GM21423 (cell line): ENCODE results near the gene IDH3A.

Source experiments
- ATAC-seq: cut with Tn5 transposase; IDR thresholded peaks from one replicate; pipeline ENCODE4 v1.9.1; 2021; ENCODE audit warnings: mild to moderate bottlenecking, moderate library complexity; ENCODE audit not compliant: unreplicated experiment

IDH3A gene

DNA sequence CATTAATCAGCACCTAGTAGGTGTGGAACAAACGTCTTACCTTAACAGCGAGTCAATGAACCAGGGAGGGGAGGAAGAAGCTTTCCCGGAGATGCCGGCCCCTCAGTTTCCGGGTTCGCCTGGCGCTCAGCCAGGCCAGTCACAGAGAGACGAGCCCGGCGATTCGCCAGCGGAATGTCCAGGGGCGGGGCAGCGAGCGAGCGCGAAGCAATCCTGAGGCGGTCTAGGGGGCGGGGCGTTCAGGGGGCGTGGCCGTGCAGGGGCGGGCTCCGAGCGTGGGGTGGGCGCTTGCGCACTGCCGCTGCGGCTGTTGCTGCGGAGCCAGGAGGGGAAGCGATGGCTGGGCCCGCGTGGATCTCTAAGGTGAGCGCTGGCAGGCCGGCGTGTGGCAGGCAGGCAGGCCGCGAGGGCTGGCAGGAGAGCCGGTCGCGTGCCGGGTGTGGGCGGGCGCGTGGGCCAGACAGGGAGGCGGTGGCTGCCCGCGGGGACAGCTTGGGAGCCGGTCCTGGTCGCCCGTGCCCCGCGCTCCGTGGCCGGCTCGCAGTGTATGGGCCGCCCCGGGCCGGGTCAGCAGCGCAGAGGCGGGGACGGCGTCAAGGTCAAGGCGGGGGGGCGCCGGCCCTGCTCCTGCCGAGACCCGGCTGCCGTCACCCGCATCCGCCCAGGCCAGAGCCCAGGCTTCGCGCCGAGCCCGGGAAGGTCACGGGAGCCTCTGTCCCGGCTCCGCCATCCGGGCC lies at the start of gene IDH3A:
TSS of gene IDH3A (plus strand) at position 295 of the 737 bp plus-strand sequence. CDS start at position 337, 42 bp downstream.
- peak; percentile 78 for ATAC-seq

DNA sequence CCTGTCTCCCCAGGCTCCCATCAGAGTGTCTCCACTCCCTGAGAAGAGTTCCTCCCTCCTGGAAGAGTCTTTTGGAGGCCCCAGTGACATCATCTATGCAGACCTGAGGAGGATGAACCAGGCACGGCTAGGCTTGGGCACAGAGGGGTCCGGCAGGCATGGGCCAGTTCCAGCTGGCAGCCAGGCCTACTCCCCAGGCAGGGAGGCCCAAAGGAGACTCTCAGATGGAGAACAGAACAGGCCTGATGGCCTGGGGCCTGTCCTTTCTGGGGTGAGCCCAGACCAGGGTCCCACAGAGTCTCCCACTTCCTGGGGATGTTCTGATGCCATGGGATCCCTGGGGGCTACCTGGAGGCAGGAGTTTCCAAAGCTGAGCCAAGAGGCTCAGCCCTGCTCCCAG lies 48.3 kb upstream of the IDH3A start:
- no peak for ATAC-seq

DNA sequence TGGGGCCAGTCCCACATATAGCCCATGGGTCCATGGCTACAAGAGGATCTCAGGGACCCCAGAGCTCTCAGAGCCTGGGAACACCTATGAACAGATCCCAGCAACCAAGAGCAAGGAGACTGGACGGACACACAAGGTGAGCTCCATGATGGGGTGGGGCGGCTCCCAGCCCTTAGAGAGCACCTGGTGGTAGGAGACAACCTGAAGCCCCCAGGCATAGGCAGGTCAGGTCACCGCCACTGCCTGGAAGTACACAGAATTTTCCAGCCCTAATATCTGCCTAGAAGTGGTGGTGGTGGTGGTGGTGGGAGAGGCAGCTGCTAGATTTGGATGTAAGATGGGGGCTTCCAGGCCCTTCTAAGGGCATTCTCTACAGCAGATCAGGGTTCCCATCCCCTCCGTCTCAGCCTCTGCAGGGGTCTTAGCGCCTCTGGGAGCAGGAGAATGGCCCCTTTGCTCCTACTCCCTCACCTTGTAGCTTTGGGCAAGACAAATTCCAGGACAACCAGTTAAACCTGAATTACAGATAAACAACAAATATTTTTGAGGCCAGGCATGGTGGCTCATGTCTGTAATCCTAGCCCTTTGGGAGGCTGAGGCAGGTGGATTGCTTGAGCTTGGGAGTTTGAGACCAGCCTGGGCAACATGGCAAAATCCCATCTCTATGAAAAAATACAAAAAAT lies 47.6 kb upstream of the IDH3A start:
- ATAC-seq = no peak

DNA sequence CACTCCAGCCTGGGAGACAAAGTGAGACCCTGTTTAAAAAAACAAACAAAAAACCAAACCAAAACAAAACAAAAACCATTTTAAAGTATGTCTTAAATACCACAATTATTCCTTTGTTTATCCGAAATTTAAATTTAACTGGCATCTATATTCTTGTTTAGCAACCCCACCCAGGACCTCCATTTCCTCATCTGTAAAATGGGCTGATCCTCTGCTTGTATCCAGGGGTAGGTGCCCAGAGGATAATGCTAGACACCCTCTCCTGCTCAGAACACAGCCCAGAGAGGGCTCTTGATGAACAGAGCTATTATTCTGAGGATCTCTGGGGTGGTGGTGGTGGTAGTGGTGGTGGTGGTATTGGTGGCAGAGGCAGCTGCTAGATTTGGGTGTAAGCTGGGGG lies 47.0 kb upstream of the IDH3A start:
- no peak for ATAC-seq

DNA sequence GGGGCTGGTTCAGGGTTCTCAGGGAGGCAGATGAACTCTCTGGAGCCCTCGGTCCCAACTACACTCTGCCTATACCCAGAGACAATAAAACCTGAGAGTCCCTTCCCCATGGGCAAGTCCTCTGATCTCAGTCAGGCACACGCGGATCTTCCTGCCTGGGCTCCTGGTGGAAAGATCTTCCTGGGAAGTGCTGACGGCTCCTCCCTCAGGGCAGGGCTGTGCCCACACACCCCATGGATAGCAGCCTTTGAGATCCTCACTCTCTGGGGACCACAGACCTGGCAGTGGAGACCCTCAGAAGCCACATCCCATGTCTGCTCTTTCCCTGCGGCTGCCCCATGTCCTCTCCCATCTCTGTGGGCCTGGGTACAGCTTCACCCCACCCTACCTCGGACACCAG lies 46.4 kb upstream of the IDH3A start:
- no peak for ATAC-seq

DNA sequence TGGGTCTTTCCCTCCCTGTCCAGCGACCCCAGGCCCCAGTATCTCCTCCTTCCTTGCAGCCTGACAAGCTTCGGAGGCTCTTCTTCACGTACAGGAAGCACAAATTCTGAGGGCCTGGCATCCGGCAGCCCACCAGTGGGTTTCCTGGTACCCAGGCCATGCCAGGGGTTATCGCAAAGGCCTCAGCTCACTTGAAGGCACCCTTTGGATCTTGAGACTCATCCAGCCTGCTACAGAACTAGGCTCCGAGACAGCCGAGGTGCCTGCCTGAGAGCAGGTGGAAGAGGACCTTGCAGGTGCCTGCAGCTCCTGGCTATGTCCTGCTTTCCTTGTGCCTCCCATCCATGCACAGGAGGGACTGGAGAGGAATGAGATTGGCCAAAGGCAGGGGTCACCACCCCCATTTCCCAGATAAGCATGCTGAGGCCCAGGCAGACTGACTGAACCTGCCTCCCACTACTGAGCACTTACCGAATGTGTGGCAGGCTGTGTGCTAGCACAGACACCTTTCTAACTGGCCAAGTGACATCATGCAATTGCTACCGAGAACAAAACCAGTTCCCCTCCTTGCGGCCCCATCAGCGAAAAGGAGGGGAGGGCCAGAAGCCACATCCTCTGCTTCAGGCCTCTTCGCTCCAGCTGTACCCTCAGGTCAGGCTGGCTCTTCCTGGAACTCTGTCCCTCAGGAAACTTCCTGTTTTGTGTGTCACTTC lies 45.6 kb upstream of the IDH3A start:
- peak; percentile 77 for ATAC-seq

DNA sequence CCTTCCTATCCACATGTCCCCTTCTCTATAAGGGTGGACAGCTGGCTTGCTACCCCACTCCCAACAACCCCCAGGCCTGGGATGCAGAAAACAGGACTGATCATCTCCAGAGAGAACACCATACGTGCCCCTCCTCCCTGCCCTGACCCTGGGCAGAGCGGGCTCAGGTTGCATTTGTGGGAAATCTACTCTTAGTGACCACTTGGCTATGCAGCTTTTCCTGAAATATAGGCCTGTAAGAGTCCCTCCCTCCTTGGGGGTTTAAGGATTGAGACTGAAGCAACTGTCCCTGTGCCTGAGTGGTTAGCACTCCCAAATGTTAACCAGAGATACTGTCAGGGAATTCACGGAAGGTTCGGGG lies 45.1 kb upstream of the IDH3A start:
- ATAC-seq = no peak

DNA sequence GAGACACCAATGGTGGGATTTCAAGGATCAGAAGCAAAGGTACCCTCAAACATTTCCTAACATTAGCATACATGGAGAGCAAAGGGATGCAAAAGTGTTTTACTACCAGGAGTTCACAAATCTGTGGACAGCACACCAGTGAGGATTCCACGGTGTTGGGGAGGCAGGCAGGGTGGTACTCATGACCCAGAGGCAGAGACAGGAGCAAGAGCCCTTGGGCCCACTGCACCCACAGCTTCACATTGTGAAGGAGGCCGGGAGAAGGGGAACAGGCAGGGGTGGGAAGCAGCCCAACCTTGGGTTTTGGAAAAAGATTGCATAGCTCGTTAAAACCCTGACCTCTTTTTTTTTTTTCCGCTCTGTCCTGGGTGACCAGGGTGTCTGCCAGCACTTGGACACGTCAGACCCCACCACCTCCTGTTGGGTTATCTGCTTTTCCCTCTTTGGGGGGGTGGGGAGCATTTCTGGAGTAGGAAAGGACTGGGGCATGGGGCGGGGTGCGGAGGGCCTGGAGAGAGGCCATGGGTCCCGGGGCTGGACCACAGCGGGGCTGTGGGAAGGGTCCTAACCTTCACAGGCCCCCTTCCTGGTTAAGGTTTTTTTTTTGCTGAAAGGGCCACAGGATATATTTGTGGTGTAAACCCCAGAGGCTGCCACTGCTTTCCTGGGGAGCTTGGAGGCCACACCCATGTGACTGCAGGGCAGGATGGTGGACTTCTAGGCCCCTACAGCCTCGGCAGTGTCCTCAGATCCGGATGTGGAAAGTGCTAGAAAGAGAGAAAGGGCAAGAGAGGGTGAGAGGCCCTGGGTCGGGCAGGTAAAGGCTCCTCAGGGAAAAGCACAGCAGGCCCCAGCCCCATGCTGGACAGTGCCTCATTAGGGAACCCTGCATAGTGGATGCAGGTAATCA lies 44.3 kb upstream of the IDH3A start:
- ATAC-seq = no peak

DNA sequence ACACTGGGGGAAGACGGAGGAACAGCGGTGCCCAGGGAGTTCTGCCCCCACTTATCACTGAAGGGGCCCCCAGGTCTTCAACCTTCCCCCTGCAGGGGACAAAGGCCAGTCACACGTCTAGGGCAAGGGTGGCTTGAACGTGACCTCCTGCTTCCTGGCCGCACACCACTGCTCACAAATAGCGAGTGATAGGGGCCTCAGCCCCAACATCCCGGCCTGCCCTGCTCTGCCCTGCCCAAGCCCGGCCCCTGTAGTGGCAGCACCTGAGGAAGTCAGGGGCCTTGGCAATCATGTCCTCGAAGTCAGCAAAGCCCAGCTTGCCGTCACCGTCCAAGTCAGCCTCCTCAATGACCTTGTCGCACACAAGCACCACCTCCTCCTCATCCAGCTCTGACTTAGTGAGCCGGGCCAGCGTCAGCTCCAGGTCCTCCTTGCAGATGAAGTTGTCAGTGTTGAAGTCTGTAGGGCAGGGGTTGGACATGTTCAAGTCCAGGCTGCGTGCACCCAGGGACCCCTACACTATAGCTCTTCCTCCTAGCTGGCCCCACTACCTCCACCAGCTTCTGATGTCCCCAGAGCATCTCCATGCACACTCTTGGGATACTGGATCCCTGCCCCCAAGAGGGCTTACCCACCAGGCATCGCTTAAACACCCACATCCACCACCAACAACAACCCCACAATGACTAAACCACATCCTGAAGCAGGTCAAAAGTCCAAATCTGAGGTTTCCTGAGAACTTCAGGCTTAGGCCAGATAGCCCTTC lies 43.5 kb upstream of the IDH3A start:
- ATAC-seq = no peak

DNA sequence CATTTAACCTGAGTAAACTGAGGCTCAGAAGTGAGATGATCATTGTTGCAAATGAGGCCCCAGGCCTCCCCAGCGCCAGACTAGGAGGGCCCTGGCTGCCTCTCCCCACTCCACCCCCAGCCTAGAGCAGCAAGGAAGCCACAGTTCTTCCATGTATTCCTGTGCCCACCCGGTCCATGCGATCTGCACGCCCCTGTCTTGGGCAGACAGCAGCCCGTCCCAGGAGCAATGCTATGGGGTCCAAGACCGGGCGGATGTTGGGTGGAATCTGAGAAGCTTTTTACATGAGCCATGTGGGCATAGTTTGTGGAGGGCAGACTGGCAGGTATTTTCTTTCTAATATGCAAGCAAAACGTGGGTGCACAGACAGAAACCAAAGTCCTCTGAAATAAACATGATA lies 41.7 kb upstream of the IDH3A start:
- ATAC-seq = no peak

DNA sequence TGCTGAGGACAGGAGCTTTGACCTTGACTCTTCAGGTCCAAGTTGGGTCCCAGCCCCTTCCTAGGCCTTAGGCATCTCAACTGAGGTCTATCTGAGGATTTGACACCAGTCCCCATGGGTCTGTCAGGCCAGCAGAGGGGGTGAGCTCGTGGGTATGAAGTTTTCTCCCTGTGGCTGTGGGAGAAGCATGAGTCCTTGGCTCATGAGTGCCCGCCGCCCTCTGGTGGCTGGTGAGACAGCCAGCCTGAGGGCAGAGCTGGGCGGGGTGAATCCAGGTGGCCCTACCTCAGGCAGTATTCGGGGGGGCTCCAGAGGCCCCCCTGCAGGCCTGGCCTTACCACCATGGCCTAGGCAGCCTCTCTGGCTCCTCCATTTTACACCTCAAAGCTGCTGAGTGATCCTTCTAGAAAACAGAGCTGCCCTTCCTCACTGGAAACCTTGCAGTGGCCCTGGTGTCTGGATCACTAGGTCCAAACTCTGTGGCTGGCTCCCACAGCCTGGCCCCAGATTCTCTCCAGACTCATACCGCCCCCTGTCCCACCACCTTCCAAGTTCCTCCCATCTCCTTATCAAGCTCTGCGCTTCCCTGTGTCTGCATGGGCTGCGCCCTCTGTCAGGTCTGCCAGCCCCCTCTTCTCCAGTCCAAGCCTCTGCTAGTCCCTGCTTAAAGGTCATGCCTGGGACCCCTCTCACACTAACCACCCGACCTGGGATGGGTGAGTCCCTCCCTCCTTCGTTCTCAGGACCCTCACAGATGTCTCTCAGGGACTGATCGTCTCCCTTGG lies 40.7 kb upstream of the IDH3A start:
- ATAC-seq = peak; percentile 38

DNA sequence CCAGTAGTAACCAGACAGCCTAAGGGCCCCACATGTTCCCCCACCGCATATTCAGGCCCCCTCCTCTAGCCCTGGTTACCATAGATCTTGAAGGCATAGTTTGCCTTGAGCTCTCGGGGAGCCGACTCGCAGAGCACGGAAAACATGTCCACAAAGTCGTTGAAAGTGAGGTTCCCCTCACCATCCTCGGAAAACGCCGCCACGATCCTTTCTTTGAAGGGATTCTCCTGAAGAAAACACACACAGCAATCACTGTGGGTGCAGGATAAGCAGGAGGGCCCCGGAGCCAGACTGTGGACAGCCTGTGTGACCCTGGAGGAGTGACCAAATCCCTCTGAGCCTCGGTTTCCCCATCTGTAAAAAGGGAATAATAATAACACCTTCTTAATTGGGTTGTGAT lies 40.0 kb upstream of the IDH3A start:
- ATAC-seq = no peak

DNA sequence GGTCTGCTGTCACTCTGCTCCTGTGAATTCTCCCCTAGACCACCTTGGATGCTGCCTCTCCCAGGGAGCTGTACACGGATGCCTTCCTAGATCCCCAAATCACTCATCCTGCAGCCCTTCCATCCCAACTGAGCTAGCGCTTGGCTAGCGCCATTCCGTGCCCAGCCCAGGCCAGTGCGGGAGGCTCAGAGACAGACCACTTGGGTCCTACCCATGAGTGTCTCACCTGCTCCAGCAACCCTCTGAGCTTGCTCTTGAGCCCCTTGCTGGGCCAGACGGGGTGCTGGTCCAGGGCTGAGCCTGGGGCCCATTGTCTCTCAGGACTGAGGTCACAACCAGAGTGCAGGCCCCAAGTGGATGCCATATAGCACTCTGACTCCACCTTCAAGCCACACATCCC lies 39.1 kb upstream of the IDH3A start:
- ATAC-seq = no peak

DNA sequence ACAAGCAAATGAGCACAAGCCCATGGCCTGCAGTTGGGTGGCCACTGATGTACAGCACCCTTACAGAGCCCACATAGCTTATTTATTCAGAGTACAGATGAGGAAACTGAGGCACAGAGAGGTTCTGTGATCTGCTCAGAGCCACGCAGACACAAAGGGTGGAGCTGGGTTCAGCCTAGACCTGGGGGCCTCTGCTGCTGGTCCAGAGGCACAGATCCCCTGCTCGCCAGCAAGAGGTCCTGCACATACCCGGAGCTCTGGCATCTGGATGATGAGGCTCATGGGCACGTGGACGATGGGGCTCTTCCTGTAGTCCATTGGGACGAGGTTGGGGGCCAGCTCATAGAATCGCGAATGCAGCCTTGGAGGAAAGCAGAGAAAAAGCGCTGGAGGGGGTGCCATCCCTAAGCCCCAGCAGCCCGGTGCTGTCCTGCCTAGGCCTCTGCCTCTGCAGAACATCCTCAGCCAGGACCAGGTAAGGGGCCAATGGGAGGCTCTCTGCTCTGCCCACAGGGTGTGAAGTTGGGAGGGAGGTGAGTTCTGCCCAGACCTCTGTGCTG lies 38.2 kb upstream of the IDH3A start:
- ATAC-seq = no peak

DNA sequence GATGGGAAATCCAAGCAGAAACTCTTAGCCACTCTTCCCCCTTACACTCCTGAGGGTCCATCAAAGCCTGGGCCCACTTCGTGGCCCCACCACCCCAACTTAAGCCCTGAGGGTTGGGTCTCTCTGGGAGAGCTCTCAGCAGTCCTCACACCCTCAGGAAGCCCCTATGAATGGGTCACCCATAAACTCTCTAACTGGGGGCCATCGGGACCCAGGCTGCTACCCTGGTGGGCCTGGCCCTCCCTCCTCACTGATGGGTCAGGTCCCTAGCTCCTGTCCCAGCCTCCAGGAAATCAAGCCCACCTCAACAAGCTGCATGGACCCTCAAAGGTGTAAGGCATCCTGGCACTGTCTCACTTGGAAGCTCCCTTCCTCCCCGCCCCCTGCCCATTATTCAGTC lies 37.4 kb upstream of the IDH3A start:
- ATAC-seq = no peak

DNA sequence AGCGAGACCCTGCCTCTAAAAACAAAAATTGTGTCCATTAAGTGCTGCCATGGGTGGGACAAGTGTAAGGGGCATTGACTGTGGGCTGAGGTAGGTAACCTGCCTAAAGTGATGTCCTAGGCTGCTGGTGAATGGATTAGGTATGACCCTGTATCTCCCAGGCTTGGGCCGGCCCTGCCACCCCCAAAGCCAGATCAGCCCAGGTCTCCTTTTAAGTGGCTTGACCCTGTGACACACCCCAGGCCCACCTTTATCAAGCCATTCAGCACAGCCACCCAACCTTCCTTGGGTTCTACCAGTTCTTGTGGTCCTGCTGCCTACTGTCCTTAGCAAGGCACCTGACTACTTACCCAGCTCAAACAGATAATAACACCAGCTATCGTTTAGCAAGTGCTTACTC lies 36.6 kb upstream of the IDH3A start:
- no peak for ATAC-seq

DNA sequence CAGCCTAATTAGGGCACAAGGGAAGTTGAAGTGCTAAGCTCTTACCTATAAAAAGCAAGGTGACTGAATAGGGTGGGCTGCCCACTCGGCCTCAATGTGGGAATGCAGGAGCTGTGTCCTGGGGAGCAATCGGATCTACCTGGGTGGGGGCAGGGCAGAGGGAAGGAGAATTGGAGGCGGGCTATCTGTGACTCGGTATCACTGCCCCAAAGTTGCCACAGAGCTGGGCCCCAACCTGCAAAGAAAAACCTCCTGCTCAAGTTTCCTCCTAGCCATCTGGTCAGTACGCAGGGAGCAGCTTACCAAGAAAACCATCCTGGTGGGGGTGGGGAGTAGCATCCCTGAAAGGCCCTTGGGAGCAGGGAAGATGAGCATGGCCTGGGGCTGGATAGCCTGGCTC lies 28.6 kb upstream of the IDH3A start:
- ATAC-seq = no peak

DNA sequence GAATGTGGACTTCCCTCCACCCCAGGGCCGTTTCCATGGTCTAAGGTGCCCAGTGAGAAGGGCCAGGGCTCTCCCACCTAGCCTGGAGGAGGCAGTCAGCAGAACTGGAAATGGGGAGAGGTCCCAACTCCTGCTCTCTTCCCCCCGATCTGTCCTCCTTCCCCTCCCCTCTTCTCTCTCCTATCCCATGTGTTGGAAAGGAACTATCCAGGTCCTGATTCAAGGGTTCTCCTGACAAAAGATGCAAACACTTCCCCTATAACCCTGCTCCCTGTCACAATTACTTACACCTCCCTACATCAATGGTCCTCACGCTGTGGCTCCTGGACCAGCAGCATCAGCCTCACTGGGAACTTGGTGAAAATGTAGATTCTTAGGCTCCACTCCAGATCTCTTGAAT lies 23.9 kb upstream of the IDH3A start:
- no peak for ATAC-seq

DNA sequence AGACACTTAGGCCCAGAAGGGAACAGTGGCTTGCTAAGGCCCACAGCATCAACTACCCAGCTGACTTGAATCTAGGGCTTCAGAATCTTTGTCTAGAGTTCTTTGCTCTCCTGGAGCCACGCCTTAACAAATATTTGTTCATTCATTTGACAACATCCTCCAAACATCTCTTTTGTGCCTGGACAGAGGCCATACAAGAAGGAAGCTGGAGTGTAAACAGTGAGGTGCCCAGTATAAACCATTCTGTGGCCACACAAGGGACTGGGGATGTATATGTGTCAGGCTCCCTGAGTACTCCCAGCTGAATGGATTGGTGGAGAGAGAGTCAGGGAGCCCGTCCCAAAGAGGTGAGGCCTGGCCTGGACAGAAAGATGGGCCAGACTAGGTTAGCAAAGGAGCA lies 21.3 kb upstream of the IDH3A start:
- ATAC-seq = no peak
